K562 (cell line): Measurements from ENCODE around the gene KRTAP12-2. TPM values are rescaled to one million over a fixed set of nuclear protein-coding genes. Genes with fewer than 3 reads are reported as not detected.

Experiments used
- ATAC-seq: fragments of 200-7000 bp; cut with Tn5 transposase; 3 replicates; pipeline ENCODE4 v1.9.1; 2020; ENCODE audit warnings: moderate library complexity
- BruUV-seq: library from RNA; stranded (reverse); fragments of 400-500 nt; replicated peaks from 2 replicates; lab custom pipeline; 2021; lab: Mats Ljungman, UMichigan
- CTCF ChIA-PET: fragments of 300-600 bp; formaldehyde crosslinking; extraction: SDS; loops from one replicate; lab custom pipeline; 2021; ENCODE audit warnings: low intra/inter-chr PET ratio; lab: Yijun Ruan, JAX
- POLR2A ChIA-PET: fragments of 300-600, 350-650 bp; sonication (Branson Sonifier 250); formaldehyde crosslinking; extraction: SDS; loops from one replicate; lab custom pipeline; 2021; ENCODE audit warnings: antibody characterized with exemption, inconsistent platforms; lab: Yijun Ruan, JAX
- DNase-seq, 4 experiments: peaks; one replicate each; pipeline versions ENCODE4 v3.0.0 to v3.0.0-alpha.2; 2011 to 2018; ENCODE audit warnings: low spot score in 3 of 4, mixed read lengths in 3 of 4; ENCODE audit errors: extremely low read depth in 1 of 4
- FAIRE-seq: peaks from 2 replicates; lab custom pipeline; 2011; peaks lifted over from hg19 to GRCh38; lab: Jason Lieb, UNC
- H2AFZ ChIP-seq: 2 replicates; pipeline ENCODE4 v1.6.0; 2011; ENCODE audit warnings: low read depth, low read length, control low read depth, inconsistent platforms
- H3K27ac ChIP-seq: fragments of 200-600 bp; 3 replicates; pipeline ENCODE4 v1.8.0; 2011; ENCODE audit warnings: low read depth, mild to moderate bottlenecking, control low read depth, inconsistent platforms, low read length, moderate library complexity, mixed read lengths; ENCODE audit errors: extremely low read depth
- H3K27me3 ChIP-seq, 2 experiments: fragments of 300-600 bp in 1 of 2; 2 replicates in 1 of 2; 3 replicates in 1 of 2; pipeline versions ENCODE4 v1.6.0 to v1.8.0; 2011; ENCODE audit warnings: inconsistent platforms in 2 of 2, low read length in 2 of 2, mild to moderate bottlenecking in 1 of 2, mixed read lengths in 1 of 2, moderate library complexity in 1 of 2; ENCODE audit not compliant: control insufficient read depth in 2 of 2, insufficient read depth in 2 of 2
- H3K36me3 ChIP-seq: fragments of 300-600 bp; 3 replicates; pipeline ENCODE4 v1.8.0; 2011; ENCODE audit warnings: mild to moderate bottlenecking, low read length, inconsistent platforms; ENCODE audit not compliant: control insufficient read depth, insufficient read depth
- H3K4me1 ChIP-seq, 2 experiments: fragments of 200-600 bp in 1 of 2; replicated peaks in 1 of 2; 2 replicates in 1 of 2; 3 replicates in 1 of 2; pipeline versions ENCODE4 v1.5.1 to v1.8.0; 2011; ENCODE audit warnings: inconsistent platforms in 2 of 2, low read length in 2 of 2, mild to moderate bottlenecking in 1 of 2, mixed read lengths in 1 of 2, moderate library complexity in 1 of 2; ENCODE audit not compliant: control insufficient read depth in 2 of 2, insufficient read depth in 2 of 2
- H3K4me2 ChIP-seq: 2 replicates; pipeline ENCODE4 v1.6.1; 2011; ENCODE audit warnings: low read length, control low read depth, inconsistent platforms, mixed read lengths; ENCODE audit not compliant: insufficient read depth
- H3K4me3 ChIP-seq: fragments of 200-600 bp; sonication (generic), shearing (Covaris generic); 2 replicates; pipeline ENCODE4 v1.5.1; 2016; ENCODE audit warnings: control low read depth, inconsistent platforms
- H3K79me2 ChIP-seq: fragments of 200-600 bp; 3 replicates; pipeline ENCODE4 v1.8.0; 2011; ENCODE audit warnings: low read length, inconsistent platforms; ENCODE audit not compliant: control insufficient read depth, insufficient read depth
- H3K9ac ChIP-seq, 2 experiments: 2 replicates each; pipeline versions ENCODE4 v1.6.0 to v1.6.1; 2011; ENCODE audit warnings: low read depth in 2 of 2, low read length in 2 of 2, control low read depth in 1 of 2, inconsistent platforms in 1 of 2, mild to moderate bottlenecking in 1 of 2, mixed read lengths in 1 of 2; ENCODE audit not compliant: insufficient read depth in 1 of 2
- H3K9me1 ChIP-seq: one replicate; pipeline ENCODE4 v1.6.0; 2011; ENCODE audit warnings: inconsistent platforms, mild to moderate bottlenecking, low read length, moderate library complexity; ENCODE audit not compliant: control insufficient read depth, insufficient read depth
- H3K9me3 ChIP-seq: replicated peaks from 2 replicates; pipeline ENCODE4 v1.5.1; 2011; ENCODE audit warnings: low read depth, low read length, inconsistent platforms; ENCODE audit not compliant: control insufficient read depth, insufficient read depth
- H4K20me1 ChIP-seq: replicated peaks from 2 replicates; pipeline ENCODE4 v1.6.1; 2011; ENCODE audit warnings: low read length, inconsistent platforms, mixed read lengths; ENCODE audit not compliant: control insufficient read depth, insufficient read depth
- EGR1 ChIP-seq: fragments of 450-650 bp; conservative IDR thresholded peaks from 2 replicates; pipeline ENCODE4 v1.6.1; 2017; ENCODE audit warnings: mild to moderate bottlenecking
- HCFC1 ChIP-seq: IDR thresholded peaks from 2 replicates; pipeline ENCODE4 v1.6.1; 2012; ENCODE audit warnings: low read depth, low read length, improper control_type of control experiment
- RAD21 ChIP-seq, 2 experiments: fragments of 250-450 bp in 1 of 2; fragments of 450-650 bp in 1 of 2; sonication (Bioruptor Pico) in 1 of 2; formaldehyde crosslinking in 1 of 2; IDR thresholded peaks in 1 of 2; conservative IDR thresholded peaks in 1 of 2; 2 replicates each; pipeline versions ENCODE4 v1.4.0 to v1.8.0; 2020 to 2022; ENCODE audit warnings: mild to moderate bottlenecking in 2 of 2, moderate library complexity in 1 of 2
- ZFP91 ChIP-seq: sonication (generic); formaldehyde crosslinking; IDR thresholded peaks from 2 replicates; pipeline ENCODE4 v1.8.0; 2022; ENCODE audit warnings: mild to moderate bottlenecking, missing genetic modification reagents
- WGBS: fragments of 100-300 bp; shearing (Covaris generic); methylation state at CpG from one replicate; pipeline ENCODE4 v1.1.6; 2016; ENCODE audit warnings: low coverage, mixed read lengths; ENCODE audit not compliant: insufficient coverage; ENCODE audit errors: missing lambda C conversion rate; 5-methylcytosine and 5-hydroxymethylcytosine counted together
- in situ Hi-C: fragments of 300-500 bp; cut with MboI; formaldehyde crosslinking; loops from 4 replicates; pipeline ENCODE4 v1.15.0; 2018; ENCODE audit warnings: inconsistent platforms, mixed read lengths
- intact Hi-C: fragments of 100-400 bp; cut with micrococcal nuclease; formaldehyde crosslinking; loops from 2 replicates; pipeline ENCODE4 v1.14.2; 2022
- polyA plus RNA-seq, 8 experiments: library from polyadenylated mRNA; depleted of rRNA in 4 of 8; stranded (reverse) in 5 of 8; unstranded in 3 of 8; fragments of >200 nt; fragmentation: Nextera tagmentation in 2 of 8; fragmentation: Illumina TruSeq in 1 of 8; extraction: Ambion mirVana in 2 of 8; extraction: Trizol in 1 of 8; gene quantifications; 2 replicates each; pipeline versions ENCODE4 v1.2.1 to v1.2.3, GENCODE V29; 2011 to 2014; ENCODE audit warnings: inconsistent platforms in 1 of 8, missing spikeins in 1 of 8
- total RNA-seq, 7 experiments: library from RNA; depleted of rRNA in 6 of 7; stranded (reverse); fragments of >200 nt in 6 of 7; fragmentation: Illumina TruSeq in 2 of 7; extraction: Trizol in 2 of 7; gene quantifications; 2 replicates each; pipeline versions ENCODE4 v1.2.1 to v1.2.3, GENCODE V29; 2011 to 2021; ENCODE audit warnings: low replicate concordance in 1 of 7

KRTAP12-2 gene
- total and polyA plus RNA-seq, 9 of the 15 experiments (the other 6 are each of a cell fraction or from before 2014, with no cell fraction given) = not detected

DNA sequence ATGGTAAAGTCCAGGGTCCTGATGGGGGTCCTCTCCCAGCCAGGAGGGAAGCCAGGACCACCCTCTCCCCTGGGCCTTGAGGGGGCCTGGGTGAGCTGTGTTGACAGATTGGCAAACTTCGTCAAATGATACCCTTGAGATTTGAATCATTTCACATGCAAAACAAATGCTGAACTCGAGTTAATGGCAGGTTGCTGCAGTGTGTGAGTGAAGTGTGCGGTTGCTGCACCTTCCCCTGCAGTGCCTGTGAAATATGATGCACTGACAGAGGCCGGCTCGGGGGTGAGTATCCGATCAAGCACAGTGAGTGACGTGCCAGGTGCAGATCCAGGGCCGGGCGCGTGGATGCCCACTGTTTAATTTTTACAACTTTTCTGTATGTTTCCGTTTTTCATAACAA, 20.9 kb upstream of the KRTAP12-2 start:
- no peak for FAIRE-seq
- H3K27me3 ChIP-seq = peaks cover 20 to 48% of the 10 kb centered on the region in 2 experiments

More for the DNA sequence above, 20.9 kb upstream of the KRTAP12-2 start:
- no peak for TF ChIP-seq EGR1
- TF ChIP-seq RAD21 (CRISPR knock-in tag; conservative IDR thresholded peaks at IDR 0.05 in 1 of 2, IDR thresholded peaks at IDR 0.05 in 1 of 2) = no peak
- no peak for TF ChIP-seq HCFC1
- TF ChIP-seq ZFP91 (CRISPR knock-in tag) = no peak
- H3K4me3 ChIP-seq = no peak overlapping the region
- ChIA-PET POLR2A (interaction anchor here (1.0 kb wide), 1 partner anchor 11 kb away, joined by 3 read pairs; no protein-coding TSS in a partner anchor), CTCF (no interaction called here)
- no peaks in the 10 kb centered on the region for H3K9me1 ChIP-seq
- DNase-seq (no peak), ATAC-seq (no peak)
- intact Hi-C loops (no loop called here), in situ Hi-C loops (no loop called here)
- H3K9ac ChIP-seq = no peak overlapping the region
- H4K20me1 ChIP-seq = 0 out of 2 replicates have a peak, but pooled peaks cover 4% of the 10 kb centered on the region
- no peaks in the 10 kb centered on the region for H3K36me3 ChIP-seq
- no peaks in the 10 kb centered on the region for H3K79me2 ChIP-seq
- H3K9me3 ChIP-seq = no peaks in the 10 kb centered on the region
- H3K27ac ChIP-seq = no peak overlapping the region
- H3K4me1 ChIP-seq = no peaks in the 10 kb centered on the region; a peak in 1 of 5 replicates
- no peak overlapping the region for H2AFZ ChIP-seq
- BruUV-seq = no TSS peak
- no peak overlapping the region for H3K4me2 ChIP-seq
- 0% methylated on average over 11 of the region's 11 CpGs for whole genome bisulfite sequencing
